HCT116 (cell line): ENCODE results near the gene STX5. TPM values are rescaled to one million over a fixed set of nuclear protein-coding genes. Genes with fewer than 3 reads are reported as not detected.

Experiments
- ATAC-seq: fragments of 200-7000 bp; cut with Tn5 transposase; 2 replicates; pipeline ENCODE4 v1.9.1; 2020; ENCODE audit warnings: mild to moderate bottlenecking, moderate library complexity
- BruUV-seq: library from RNA; stranded (reverse); fragments of 400-500 nt; replicated peaks from 2 replicates; lab custom pipeline; 2021; lab: Mats Ljungman, UMichigan
- CTCF ChIA-PET: fragments of 300-600 bp; sonication (Branson Sonifier 250); formaldehyde crosslinking; loops from one replicate; lab custom pipeline; 2021; ENCODE audit warnings: antibody characterized with exemption; lab: Charles Lee
- POLR2A ChIA-PET: fragments of 300-600, 350-600 bp; sonication (Branson Sonifier 250); formaldehyde crosslinking; loops from one replicate; lab custom pipeline; 2021; ENCODE audit warnings: antibody characterized with exemption; lab: Charles Lee
- RAD21 ChIA-PET, 2 experiments: fragments of 300-600 bp; sonication (Branson Sonifier 250); formaldehyde crosslinking; loops; one replicate each; lab custom pipeline; 2023; ENCODE audit warnings: low total read pairs in 2 of 2; ENCODE audit not compliant: uncharacterized antibody in 2 of 2, unreplicated experiment in 2 of 2, low non-redundant PET in 1 of 2; lab: Charles Lee
- DNase-seq: peaks from one replicate; pipeline ENCODE4 v3.0.0-alpha.2; 2010; ENCODE audit warnings: low read depth, low spot score
- H2AFZ ChIP-seq: fragments of 200-600 bp; shearing (Covaris generic), sonication (generic); 2 replicates; pipeline ENCODE4 v1.6.1; 2017; ENCODE audit warnings: low read depth, mixed run types, mixed read lengths, antibody characterized with exemption, low read length; ENCODE audit not compliant: poor library complexity, severe bottlenecking
- H3K27ac ChIP-seq: 2 replicates; pipeline ENCODE4 v1.5.1; 2012; ENCODE audit warnings: low read depth, low read length
- H3K27me3 ChIP-seq: fragments of 200-600 bp; sonication (generic); 2 replicates; pipeline ENCODE4 v1.6.1; 2016; ENCODE audit warnings: mixed run types, low read length, mixed read lengths; ENCODE audit not compliant: insufficient read depth
- H3K36me3 ChIP-seq, 2 experiments: fragments of 200-500 bp in 1 of 2; fragments of 200-600 bp in 1 of 2; sonication (Bioruptor generic) in 1 of 2; sonication (generic) in 1 of 2; 2 replicates each; pipeline versions ENCODE4 v1.5.1 to v1.6.1; 2014 to 2016; ENCODE audit warnings: low read length in 2 of 2, inconsistent platforms in 1 of 2, mixed read lengths in 1 of 2, mixed run types in 1 of 2; ENCODE audit not compliant: insufficient read depth in 2 of 2, control insufficient read depth in 1 of 2
- H3K4me1 ChIP-seq, 2 experiments: fragments of 200-600 bp in 1 of 2; sonication (generic) in 1 of 2; 2 replicates each; pipeline versions ENCODE4 v1.5.1 to v1.6.1; 2012 to 2017; ENCODE audit warnings: low read length in 2 of 2, inconsistent platforms in 1 of 2, mild to moderate bottlenecking in 1 of 2, mixed read lengths in 1 of 2, mixed run types in 1 of 2, moderate library complexity in 1 of 2; ENCODE audit not compliant: insufficient read depth in 2 of 2, control insufficient read depth in 1 of 2
- H3K4me2 ChIP-seq: fragments of 200-600 bp; sonication (generic); 2 replicates; pipeline ENCODE4 v1.6.1; 2017; ENCODE audit warnings: mixed run types, low read length, mixed read lengths
- H3K4me3 ChIP-seq, 2 experiments: fragments of 200-600 bp in 1 of 2; sonication (generic) in 1 of 2; replicated peaks in 1 of 2; 2 replicates each; pipeline ENCODE4 v1.5.1; 2011 to 2016; ENCODE audit warnings: low read length in 2 of 2, control low read depth in 1 of 2, low read depth in 1 of 2, mild to moderate bottlenecking in 1 of 2, mixed read lengths in 1 of 2, mixed run types in 1 of 2
- H3K79me2 ChIP-seq: fragments of 200-600 bp; sonication (generic); 2 replicates; pipeline ENCODE4 v1.6.1; 2017; ENCODE audit warnings: mild to moderate bottlenecking, mixed run types, low read length, moderate library complexity, mixed read lengths; ENCODE audit not compliant: insufficient read depth
- H3K9ac ChIP-seq: fragments of 200-600 bp; sonication (generic); 2 replicates; pipeline ENCODE4 v1.6.1; 2016; ENCODE audit warnings: low read length, mixed read lengths
- H3K9me2 ChIP-seq: fragments of 200-600 bp; sonication (generic), shearing (Covaris generic); 2 replicates; pipeline ENCODE4 v1.6.1; 2017; ENCODE audit warnings: mixed run types, mild to moderate bottlenecking, moderate library complexity; ENCODE audit not compliant: insufficient read depth
- H3K9me3 ChIP-seq, 2 experiments: fragments of 200-500 bp in 1 of 2; fragments of 200-600 bp in 1 of 2; sonication (Bioruptor generic) in 1 of 2; sonication (generic) in 1 of 2; 2 replicates each; pipeline ENCODE4 v1.6.1; 2014 to 2017; ENCODE audit warnings: low read length in 2 of 2, mixed read lengths in 2 of 2, inconsistent platforms in 1 of 2, low read depth in 1 of 2, mild to moderate bottlenecking in 1 of 2, mixed run types in 1 of 2, moderate library complexity in 1 of 2; ENCODE audit not compliant: control insufficient read depth in 1 of 2, insufficient read depth in 1 of 2
- H4K20me1 ChIP-seq: fragments of 200-600 bp; sonication (generic), shearing (Covaris generic); 2 replicates; pipeline ENCODE4 v1.6.1; 2017; ENCODE audit warnings: mixed run types, mild to moderate bottlenecking, moderate library complexity; ENCODE audit not compliant: insufficient read depth
- CTCF ChIP-seq, 3 experiments: fragments of 200-600 bp in 1 of 3; sonication (generic) in 1 of 3; IDR thresholded peaks in 2 of 3; conservative IDR thresholded peaks in 1 of 3; 2 replicates each; pipeline ENCODE4 v1.5.1; 2012 to 2017; ENCODE audit warnings: low read depth in 2 of 3, low read length in 2 of 3, antibody characterized with exemption in 1 of 3, borderline replicate concordance in 1 of 3, control low read depth in 1 of 3, mild to moderate bottlenecking in 1 of 3, mixed read lengths in 1 of 3, mixed run types in 1 of 3, moderate library complexity in 1 of 3; ENCODE audit not compliant: insufficient read depth in 1 of 3
- EZH2 ChIP-seq: fragments of 200-600 bp; sonication (generic); IDR thresholded peaks from 2 replicates; pipeline ENCODE4 v1.6.1; 2017; ENCODE audit warnings: antibody characterized with exemption, mixed run types
- FOSL1 ChIP-seq: IDR thresholded peaks from 2 replicates; pipeline ENCODE4 v1.6.1; 2012; ENCODE audit warnings: low read depth
- POLR2AphosphoS5 ChIP-seq: IDR thresholded peaks from 2 replicates; pipeline ENCODE4 v1.6.1; 2011; ENCODE audit warnings: mild to moderate bottlenecking, low read depth, low read length, moderate library complexity
- RAD21 ChIP-seq: IDR thresholded peaks from 2 replicates; pipeline ENCODE4 v1.6.1; 2012; ENCODE audit warnings: low read depth, mild to moderate bottlenecking
- SRF ChIP-seq: IDR thresholded peaks from 2 replicates; pipeline ENCODE4 v1.6.1; 2012; ENCODE audit warnings: low read depth
- intact Hi-C: fragments of 100-400 bp; cut with micrococcal nuclease; formaldehyde crosslinking; loops from 2 replicates; pipeline ENCODE4 v1.10.0; 2022
- total RNA-seq: library from RNA; stranded (reverse); gene quantifications from one replicate; pipeline ENCODE4 v1.2.1, GENCODE V29; 2021; ENCODE audit not compliant: unreplicated experiment

The STX5 gene
- total RNA-seq, 1 experiment from 2014 or later = 29.5 TPM

GRCh38 chr11:62855571-62856332 is 23.9 kb upstream of the STX5 start (continued):
- TF ChIP-seq CTCF (IDR thresholded peaks at IDR 0.05 in 2 of 3, conservative IDR thresholded peaks at IDR 0.05 in 1 of 3; ENCODE audit: borderline replicate concordance in 1 of 3, insufficient read depth in 1 of 3, low read depth in 2 of 3, low read length in 2 of 3) = no peak
- TF ChIP-seq SRF = no peak; the same call in 1 of the 2 replicates
- TF ChIP-seq EZH2 = no peak
- no peak for TF ChIP-seq RAD21
- peak; percentile 100 for TF ChIP-seq POLR2AphosphoS5

DNA sequence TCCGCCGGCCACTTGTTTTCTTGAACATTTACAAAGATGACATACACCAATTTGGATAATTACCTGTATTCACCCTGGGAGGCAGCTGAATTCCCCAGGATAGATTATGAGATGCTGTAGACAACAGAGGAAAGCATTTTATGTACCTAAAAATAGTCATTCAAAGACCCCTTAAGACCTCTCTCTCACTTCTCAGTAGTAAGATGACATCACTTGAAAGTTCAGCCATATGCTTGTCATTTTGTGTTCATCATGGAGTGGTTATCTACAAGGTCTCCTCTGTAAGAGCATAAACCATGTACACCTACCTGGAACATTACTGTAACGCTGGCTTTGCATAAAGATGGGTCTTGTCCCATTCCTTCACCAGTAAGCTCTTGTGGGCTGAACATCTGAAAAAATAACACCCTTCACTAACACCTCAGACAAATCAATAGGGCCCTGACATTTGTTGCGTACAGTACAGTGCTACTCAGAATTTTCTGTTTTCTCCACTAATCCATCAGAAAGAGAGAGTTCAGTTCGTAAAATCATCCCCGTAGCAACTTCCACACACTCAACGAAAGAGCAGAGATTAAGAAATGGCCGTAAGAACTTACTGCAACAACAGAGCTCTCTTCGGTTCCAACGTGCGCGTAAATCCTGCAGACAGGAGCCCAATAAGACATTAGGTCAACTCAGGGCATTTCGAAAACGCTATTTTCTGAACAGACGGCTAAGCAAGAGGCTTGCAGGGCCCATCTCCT is 23.1 kb upstream of the STX5 start:
- Histone ChIP-seq H3K4me3 (peak overlapping the region; percentile 74 to 83), H3K9ac (peak overlapping the region; percentile 94), H2AFZ (no peak overlapping the region), H3K9me3 (no peaks in the 10 kb centered on the region), H3K79me2 (peaks cover 76% of the 10 kb centered on the region), H3K9me2 (no peaks in the 10 kb centered on the region), H3K4me1 (peaks cover 41 to 65% of the 10 kb centered on the region in 2 experiments), H3K27ac (peak overlapping the region; percentile 85), H3K27me3 (no peaks in the 10 kb centered on the region), H3K36me3 (peaks cover 31 to 42% of the 10 kb centered on the region in 2 experiments), H3K4me2 (peak overlapping the region; percentile 87), H4K20me1 (peaks cover 33% of the 10 kb centered on the region)
- POLR2A ChIA-PET = interaction anchor here (0.7 to 9.9 kb wide), 19 partner anchors 10 to 263 kb away, joined by 3 to 343 read pairs (median 5); partner anchors contain the start of genes HNRNPUL2, SLC3A2, STX5 and TAF6L
- DNase-seq = no peak
- ATAC-seq = no peak
- BruUV-seq = TSS peak; percentile 58
- CTCF ChIA-PET = interaction anchor here (1.5 kb wide), 1 partner anchor 26 kb away, joined by 5 read pairs; the partner anchor contains the start of gene SLC3A2
- RAD21 ChIA-PET = no interaction called here
- intact Hi-C loops = no loop called here
- TF ChIP-seq CTCF (IDR thresholded peaks at IDR 0.05 in 2 of 3, conservative IDR thresholded peaks at IDR 0.05 in 1 of 3; ENCODE audit: borderline replicate concordance in 1 of 3, insufficient read depth in 1 of 3, low read depth in 2 of 3, low read length in 2 of 3) = no peak
- peak; percentile 5; the same call in 1 of the 2 replicates for TF ChIP-seq POLR2AphosphoS5
- TF ChIP-seq EZH2 = no peak
- no peak for TF ChIP-seq FOSL1
